GM06990 (cell line): ENCODE results near the gene MAPK1IP1L.
"Not testable (repeated sequence)": the region's sequence is repeated elsewhere in the genome, so short reads cannot be mapped to it uniquely, and the experiment has no call there.

Experiments used
- DNase-seq: peaks from one replicate; pipeline ENCODE4 v3.0.0-alpha.2; 2011; ENCODE audit not compliant: insufficient read length; ENCODE audit errors: extremely low read depth
- H3K27me3 ChIP-seq: replicated peaks from 2 replicates; pipeline ENCODE4 v1.6.0; 2011; ENCODE audit warnings: low read length; ENCODE audit not compliant: control insufficient read depth, insufficient read depth
- H3K36me3 ChIP-seq: 2 replicates; pipeline ENCODE4 v1.5.1; 2011; ENCODE audit warnings: low read length; ENCODE audit not compliant: control insufficient read depth, insufficient read depth
- H3K4me3 ChIP-seq: replicated peaks from 2 replicates; pipeline ENCODE4 v1.5.1; 2011; ENCODE audit warnings: low read depth, mild to moderate bottlenecking, control low read depth, low read length
- CTCF ChIP-seq: IDR thresholded peaks from 2 replicates; pipeline ENCODE4 v1.5.1; 2011; ENCODE audit warnings: low read length, control low read depth, mild to moderate bottlenecking, inconsistent platforms; ENCODE audit not compliant: insufficient read depth, poor library complexity, severe bottlenecking

Gene MAPK1IP1L

GRCh38 chr14:55059333-55059732 is 7.9 kb downstream of the MAPK1IP1L start:
- no peak for TF ChIP-seq CTCF
- Histone ChIP-seq H3K36me3 (peaks cover 10% of the 10 kb centered on the region), H3K4me3 (no peak overlapping the region), H3K27me3 (no peaks in the 10 kb centered on the region)
- DNase-seq = no peak

GRCh38 chr14:55062517-55063351 is 11.3 kb downstream of the MAPK1IP1L start:
- TF ChIP-seq CTCF = no peak
- no peak for DNase-seq
- Histone ChIP-seq H3K27me3 (no peaks in the 10 kb centered on the region), H3K36me3 (peaks cover 10% of the 10 kb centered on the region), H3K4me3 (no peak overlapping the region)

GRCh38 chr14:55064896-55065295 is 13.4 kb downstream of the MAPK1IP1L start:
- H3K4me3 ChIP-seq, DNase-seq, H3K27me3 ChIP-seq, H3K36me3 ChIP-seq: not testable (repeated sequence)

GRCh38 chr14:55065411-55065810 is 14.0 kb downstream of the MAPK1IP1L start:
- no peaks in the 10 kb centered on the region for H3K27me3 ChIP-seq
- no peak for TF ChIP-seq CTCF
- H3K4me3 ChIP-seq = no peak overlapping the region
- DNase-seq = no peak
- H3K36me3 ChIP-seq = peaks cover 7% of the 10 kb centered on the region

GRCh38 chr14:55066223-55066622 is 14.8 kb downstream of the MAPK1IP1L start:
- H3K4me3 ChIP-seq = no peak overlapping the region
- no peak for TF ChIP-seq CTCF
- H3K27me3 ChIP-seq = no peaks in the 10 kb centered on the region
- peaks cover 7% of the 10 kb centered on the region for H3K36me3 ChIP-seq
- DNase-seq = no peak

- Histone ChIP-seq H3K4me3 (no peak overlapping the region), H3K36me3 (no peaks in the 10 kb centered on the region), H3K27me3 (no peaks in the 10 kb centered on the region)
- no peak for DNase-seq
- no peak for TF ChIP-seq CTCF
Measured at GRCh38 chr14:55070981-55071411, 19.5 kb downstream of the MAPK1IP1L start.
